Keratinocyte (primary cell): ENCODE data around the gene ENG.

Experiments used
- EZH2 ChIP-seq: IDR thresholded peaks from one replicate; pipeline ENCODE4 v1.6.1; 2012; ENCODE audit warnings: inconsistent platforms, mild to moderate bottlenecking, low read length, moderate library complexity
- TF ChIP-seq, protein P1 (sequence below), 3 experiments: IDR thresholded peaks in 1 of 3; conservative IDR thresholded peaks in 1 of 3; optimal IDR thresholded peaks in 1 of 3; 2 replicates in 2 of 3; 3 replicates in 1 of 3; pipeline versions ENCODE3 to v1.5.1; 2011; ENCODE audit warnings: low read length in 3 of 3, mild to moderate bottlenecking in 3 of 3, moderate library complexity in 2 of 3, control low read depth in 1 of 3, inconsistent platforms in 1 of 3; ENCODE audit not compliant: insufficient read depth in 2 of 3; ENCODE audit errors: extremely low read depth in 1 of 3

DNA sequence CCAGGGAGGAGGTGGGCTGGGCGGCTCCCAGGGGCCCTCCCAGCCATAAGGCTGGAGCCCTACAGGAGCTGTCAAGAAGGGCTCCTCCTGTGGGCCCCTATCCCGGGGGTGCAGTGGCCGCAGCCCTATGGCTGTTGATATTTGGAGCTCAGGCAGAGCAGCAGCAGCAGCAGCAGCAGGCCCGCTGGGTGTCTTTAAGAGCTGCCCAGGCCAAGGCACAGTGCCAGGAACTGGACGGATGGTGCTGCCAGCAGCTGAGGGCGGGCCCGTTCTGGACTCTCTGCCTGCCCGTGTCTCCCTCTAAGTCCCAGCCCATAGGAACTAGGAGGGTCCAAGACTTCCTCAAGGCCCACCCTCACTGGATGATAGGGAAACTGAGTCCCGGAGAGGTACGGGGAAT, 19.4 kb upstream of the ENG start:
- TF ChIP-seq, protein P1, sequence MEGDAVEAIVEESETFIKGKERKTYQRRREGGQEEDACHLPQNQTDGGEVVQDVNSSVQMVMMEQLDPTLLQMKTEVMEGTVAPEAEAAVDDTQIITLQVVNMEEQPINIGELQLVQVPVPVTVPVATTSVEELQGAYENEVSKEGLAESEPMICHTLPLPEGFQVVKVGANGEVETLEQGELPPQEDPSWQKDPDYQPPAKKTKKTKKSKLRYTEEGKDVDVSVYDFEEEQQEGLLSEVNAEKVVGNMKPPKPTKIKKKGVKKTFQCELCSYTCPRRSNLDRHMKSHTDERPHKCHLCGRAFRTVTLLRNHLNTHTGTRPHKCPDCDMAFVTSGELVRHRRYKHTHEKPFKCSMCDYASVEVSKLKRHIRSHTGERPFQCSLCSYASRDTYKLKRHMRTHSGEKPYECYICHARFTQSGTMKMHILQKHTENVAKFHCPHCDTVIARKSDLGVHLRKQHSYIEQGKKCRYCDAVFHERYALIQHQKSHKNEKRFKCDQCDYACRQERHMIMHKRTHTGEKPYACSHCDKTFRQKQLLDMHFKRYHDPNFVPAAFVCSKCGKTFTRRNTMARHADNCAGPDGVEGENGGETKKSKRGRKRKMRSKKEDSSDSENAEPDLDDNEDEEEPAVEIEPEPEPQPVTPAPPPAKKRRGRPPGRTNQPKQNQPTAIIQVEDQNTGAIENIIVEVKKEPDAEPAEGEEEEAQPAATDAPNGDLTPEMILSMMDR (optimal IDR thresholded peaks at IDR 0.05 in 1 of 3, IDR thresholded peaks at IDR 0.05 in 1 of 3, conservative IDR thresholded peaks at IDR 0.05 in 1 of 3; ENCODE audit: extremely low read depth in 1 of 3, insufficient read depth in 2 of 3, low read length in 3 of 3) = no peak
- no peak for TF ChIP-seq EZH2
